Activated T-cell treated with anti-CD3 and anti-CD28 coated beads for 1 hour (primary cell): ENCODE data around the gene ALG12.

Experiments used
- DNase-seq: peaks from one replicate; pipeline ENCODE4 v3.0.0-alpha.2; 2020; ENCODE audit warnings: low read depth

The ALG12 gene

GRCh38 chr22:49929994-49930575 lies 11.8 kb upstream of the ALG12 start:
- no peak for DNase-seq

GRCh38 chr22:49929211-49929979 lies 11.2 kb upstream of the ALG12 start:
- peak; percentile 74 for DNase-seq

GRCh38 chr22:49928555-49929210 lies 10.4 kb upstream of the ALG12 start:
- DNase-seq: no peak

GRCh38 chr22:49928185-49928495 lies 9.9 kb upstream of the ALG12 start:
- DNase-seq: no peak

- DNase-seq: no peak
Measured at GRCh38 chr22:49927483-49928184, 9.4 kb upstream of the ALG12 start.

- DNase-seq: no peak
Measured at GRCh38 chr22:49926916-49927315, 8.7 kb upstream of the ALG12 start.

GRCh38 chr22:49925525-49926128 lies 7.4 kb upstream of the ALG12 start:
- DNase-seq: peak; percentile 55

GRCh38 chr22:49924113-49924833 lies 6.0 kb upstream of the ALG12 start:
- no peak for DNase-seq

- no peak for DNase-seq
Measured at GRCh38 chr22:49923445-49923844, 5.2 kb upstream of the ALG12 start.

GRCh38 chr22:49922926-49923325 lies 4.7 kb upstream of the ALG12 start:
- DNase-seq: no peak

GRCh38 chr22:49922484-49922883 lies 4.2 kb upstream of the ALG12 start:
- DNase-seq: no peak

- DNase-seq: no peak
Measured at GRCh38 chr22:49921508-49922278, 3.5 kb upstream of the ALG12 start.

- no peak for DNase-seq
Measured at GRCh38 chr22:49920859-49921258, 2.6 kb upstream of the ALG12 start.

GRCh38 chr22:49918911-49919881 lies 958 bp upstream of the ALG12 start:
- DNase-seq: no peak

- DNase-seq: no peak
Measured at GRCh38 chr22:49916831-49917230, 1.4 kb downstream of the ALG12 start.

GRCh38 chr22:49915610-49916009 lies 2.6 kb downstream of the ALG12 start:
- DNase-seq: no peak

- DNase-seq: no peak
Measured at GRCh38 chr22:49914256-49914655, 4.0 kb downstream of the ALG12 start.

GRCh38 chr22:49913446-49913845 lies 4.8 kb downstream of the ALG12 start:
- no peak for DNase-seq

- DNase-seq: no peak
Measured at GRCh38 chr22:49913026-49913425, 5.2 kb downstream of the ALG12 start.
